SHP77 treated with DMSO at 0.1 percent for 48 hours (cell line): ENCODE data around the gene RFNG.

Experiments
- DNase-seq: peaks from one replicate; lab custom pipeline; 2025; lab: John Stamatoyannopoulos, UW

RFNG gene

DNA sequence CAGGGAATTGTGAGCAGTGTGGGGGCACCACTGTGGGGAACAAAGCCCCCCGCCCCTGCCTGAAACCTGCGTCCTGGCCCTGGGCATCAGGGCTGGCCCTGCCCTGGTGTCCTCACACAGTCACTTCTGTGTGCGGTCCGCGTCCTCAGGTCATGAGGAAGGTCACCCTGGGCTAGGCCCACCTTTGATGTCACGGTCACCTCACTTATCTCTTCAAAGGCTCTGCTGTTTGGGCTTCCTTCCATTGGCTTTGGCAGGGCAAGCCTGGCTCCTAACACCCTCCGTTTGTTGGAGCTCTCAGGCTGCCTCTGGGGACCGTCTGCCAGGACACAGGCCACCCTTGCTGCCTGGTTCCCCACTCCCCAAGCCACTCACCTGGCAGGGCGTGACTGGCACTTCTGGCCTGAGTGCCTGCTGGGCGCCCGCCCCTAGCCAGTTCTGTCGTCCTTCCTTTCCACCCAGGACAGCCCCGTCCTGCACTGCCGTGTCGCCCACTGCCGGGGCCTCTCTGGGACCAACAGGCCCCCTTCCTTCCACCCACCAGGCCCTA, 37.8 kb downstream of the RFNG start:
- DNase-seq: no peak

DNA sequence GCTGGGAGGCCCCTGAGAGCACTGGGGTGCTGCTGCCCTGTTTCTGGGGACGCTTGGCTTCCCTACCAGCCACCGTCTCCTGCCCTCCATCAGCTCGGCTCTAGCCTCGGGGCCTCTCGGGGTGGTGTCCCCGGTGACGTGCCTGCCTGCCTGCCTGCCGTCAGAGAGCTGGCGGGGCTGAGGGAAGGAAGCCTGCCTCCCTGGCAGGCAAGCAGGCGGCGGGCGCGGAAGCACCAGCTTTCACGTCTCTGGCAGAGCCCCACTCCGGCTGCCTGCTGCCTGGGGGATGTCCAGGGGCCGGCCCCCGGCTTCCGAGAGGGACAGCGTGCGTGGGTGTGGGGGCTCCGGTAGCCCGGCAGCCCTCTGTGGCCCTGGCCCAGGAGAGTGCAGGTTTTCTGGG, 38.3 kb downstream of the RFNG start:
- no peak for DNase-seq

GRCh38 chr17:82012640-82013295, 38.8 kb downstream of the RFNG start:
- DNase-seq: no peak

- DNase-seq: no peak
These were observed 39.4 kb downstream of the RFNG start for GRCh38 chr17:82012261-82012639.

- no peak for DNase-seq
These were observed 39.9 kb downstream of the RFNG start for GRCh38 chr17:82011617-82012187.

DNA sequence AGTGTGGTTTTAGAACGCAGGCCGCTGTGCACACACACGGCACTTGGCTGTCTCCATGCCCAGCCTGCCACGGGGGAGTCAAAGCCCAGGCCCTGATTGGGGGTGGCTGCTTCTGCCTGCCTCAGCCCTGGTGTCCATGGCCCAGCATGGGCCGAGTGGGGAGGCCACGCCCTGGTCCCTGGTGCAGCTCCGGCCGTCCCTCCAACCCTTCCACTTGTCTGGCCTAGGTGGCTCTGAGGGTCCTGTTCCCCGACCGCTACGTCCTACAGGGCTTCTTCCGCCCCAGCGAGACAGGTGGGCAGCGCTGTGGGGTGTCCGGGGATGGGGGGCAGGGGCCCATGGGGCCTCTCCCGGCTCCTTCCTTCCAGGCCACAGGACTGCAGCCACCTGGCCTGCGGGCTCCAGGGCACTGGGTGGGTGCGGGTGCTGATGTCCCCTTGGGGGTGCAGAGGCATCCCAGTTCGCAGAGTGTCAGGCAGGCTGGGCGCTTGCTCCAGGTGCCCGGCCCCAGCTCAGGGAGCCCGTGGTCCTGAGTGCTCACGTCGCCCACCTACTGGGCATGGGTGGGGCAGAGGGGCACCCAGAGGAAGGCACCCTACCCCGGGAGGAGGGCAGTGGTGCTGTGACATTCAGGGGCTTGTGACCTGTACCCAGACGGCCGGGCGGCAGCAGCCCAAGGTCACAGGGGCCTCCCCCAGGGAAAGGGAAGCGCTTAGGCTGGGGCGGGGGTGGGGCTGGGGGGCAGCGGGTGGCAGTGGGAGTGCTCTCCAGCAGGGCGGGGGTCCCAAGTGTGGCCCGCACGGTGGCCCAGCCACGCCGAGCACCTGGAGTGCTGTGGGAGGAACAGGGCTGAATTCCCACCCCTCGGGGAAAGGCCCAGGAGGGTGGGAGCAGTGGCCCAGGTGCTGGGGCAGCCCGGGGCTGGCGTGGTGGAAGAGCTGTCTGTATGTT, 40.8 kb downstream of the RFNG start:
- DNase-seq: no peak

DNA sequence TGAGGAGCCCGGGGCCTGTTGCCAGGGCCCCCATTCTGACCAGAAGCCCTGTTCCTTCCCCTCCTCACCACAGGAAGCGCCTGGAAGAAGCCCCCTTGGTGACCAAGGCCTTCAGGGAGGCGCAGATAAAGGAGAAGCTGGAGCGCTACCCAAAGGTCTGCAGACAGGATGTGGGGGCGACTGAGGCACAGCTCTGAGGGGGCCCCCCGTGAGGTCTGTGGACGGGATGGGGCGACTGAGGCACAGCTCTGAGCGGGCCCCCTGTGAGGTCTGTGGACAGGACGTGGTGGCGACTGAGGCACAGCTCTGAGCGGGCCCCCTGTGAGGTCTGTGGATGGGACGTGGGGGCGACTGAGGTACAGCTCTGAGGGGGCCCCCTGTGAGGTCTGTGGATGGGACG, 42.2 kb downstream of the RFNG start:
- DNase-seq: no peak

DNA sequence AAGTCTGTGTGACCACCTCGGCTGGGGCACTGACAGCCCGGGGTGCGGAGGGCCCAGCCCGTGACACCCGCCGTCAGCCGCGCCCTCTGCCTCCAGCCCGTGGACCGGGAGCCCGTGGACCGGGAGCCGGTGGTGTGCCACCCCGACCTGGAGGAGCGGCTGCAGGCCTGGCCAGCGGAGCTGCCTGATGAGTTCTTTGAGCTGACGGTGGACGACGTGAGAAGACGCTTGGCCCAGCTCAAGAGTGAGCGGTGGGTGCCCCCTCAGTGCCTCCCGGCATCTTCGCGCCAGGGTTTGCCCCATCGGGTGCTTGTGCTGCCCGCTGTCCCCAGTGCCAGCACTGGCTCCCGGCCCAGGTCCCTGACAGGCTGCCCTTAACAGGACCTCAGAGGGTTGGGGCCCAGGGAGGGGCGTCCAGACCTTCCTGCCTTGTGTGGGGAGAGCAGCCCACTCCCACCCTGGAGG, 42.6 kb downstream of the RFNG start:
- DNase-seq: no peak

GRCh38 chr17:82008258-82008940, 43.2 kb downstream of the RFNG start:
- no peak for DNase-seq

DNA sequence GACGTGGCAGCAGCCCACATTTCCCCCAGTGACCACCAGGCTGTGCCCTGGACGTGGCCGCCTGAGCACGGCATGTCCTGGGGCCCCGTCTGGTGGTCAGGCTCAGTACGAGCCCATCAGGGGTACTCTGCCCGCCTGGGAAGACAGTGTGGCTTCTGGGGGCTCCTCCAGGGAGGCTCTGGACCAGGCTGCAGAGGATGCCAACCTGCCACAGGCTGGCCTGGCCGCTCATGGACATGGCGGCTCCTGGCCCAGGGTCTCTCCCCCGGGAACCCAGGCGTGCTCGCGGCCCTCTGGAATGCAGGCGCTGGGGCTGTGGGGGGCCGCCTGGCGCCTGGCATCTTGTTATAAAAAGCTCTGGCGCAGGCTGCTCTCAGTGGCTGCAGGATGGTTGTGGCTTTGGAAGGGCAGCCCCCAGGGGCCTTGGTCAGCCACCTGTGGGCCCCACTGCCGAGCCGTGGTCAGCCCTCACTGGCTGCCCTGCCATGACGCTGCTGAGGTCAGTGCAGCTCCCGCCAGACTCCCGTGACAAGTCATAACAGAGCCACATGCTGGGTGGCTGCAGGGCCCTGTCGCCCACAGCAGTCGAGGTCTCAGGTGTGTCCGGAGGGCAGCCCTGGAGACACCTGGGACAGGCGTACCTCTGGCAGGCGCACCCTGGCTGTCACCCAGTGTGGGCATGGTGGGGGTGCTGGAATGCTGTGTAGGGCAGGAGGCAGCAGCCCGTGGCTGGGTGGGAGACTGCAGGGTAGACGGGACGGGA, 43.9 kb downstream of the RFNG start:
- no peak for DNase-seq

DNA sequence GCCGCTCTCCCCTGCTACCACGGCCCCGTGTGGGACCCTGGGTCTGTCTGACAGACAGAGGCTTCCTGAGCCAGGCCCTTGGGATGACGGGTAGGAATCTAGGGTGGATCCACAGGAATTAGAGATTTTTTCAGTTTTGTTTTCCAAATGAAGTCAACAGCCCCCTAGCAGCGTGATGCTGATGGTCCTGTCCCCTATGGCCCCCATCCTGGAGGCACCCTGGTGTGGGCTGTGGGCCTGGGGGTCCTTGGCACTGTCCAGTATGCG, 44.5 kb downstream of the RFNG start:
- no peak for DNase-seq

DNA sequence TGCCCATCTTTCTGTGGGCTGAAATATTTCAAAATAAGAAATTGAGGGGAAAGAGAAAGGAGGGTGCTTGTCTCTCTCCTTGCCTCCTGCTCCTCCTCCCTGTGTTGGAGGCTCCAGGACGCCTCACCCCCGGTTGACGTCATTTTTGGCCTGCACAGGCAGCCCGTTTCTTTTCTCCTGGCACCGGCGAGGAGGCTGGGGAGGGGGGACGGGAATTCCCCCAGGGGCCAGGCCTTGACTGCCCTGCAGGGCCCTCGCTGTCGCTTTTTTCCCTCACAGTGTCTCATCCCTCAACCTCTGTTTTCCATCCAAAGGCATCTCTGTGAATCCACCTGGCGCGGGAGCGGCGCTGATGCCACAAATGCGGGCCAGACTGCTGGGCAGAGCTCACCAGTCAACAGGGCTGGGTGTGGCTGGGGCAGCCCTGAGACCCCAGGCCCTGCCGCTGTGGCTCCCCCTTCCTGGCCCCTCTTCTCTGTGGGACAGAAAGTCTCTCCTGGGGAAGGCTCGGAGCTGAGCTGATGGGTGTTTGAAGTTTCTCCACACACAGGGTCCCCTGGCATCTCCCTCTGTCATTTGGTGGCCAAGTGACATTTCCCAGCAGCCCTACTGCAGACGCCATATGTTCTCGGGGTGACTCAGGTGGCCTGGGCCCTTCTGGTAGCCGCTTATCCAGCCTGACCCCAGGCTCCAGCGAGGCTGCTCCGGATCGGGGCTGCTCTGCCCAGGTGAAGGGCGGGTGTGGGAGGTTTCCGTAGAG, 45.0 kb downstream of the RFNG start:
- no peak for DNase-seq

- no peak for DNase-seq
These were observed 45.8 kb downstream of the RFNG start for GRCh38 chr17:82005701-82006348.

DNA sequence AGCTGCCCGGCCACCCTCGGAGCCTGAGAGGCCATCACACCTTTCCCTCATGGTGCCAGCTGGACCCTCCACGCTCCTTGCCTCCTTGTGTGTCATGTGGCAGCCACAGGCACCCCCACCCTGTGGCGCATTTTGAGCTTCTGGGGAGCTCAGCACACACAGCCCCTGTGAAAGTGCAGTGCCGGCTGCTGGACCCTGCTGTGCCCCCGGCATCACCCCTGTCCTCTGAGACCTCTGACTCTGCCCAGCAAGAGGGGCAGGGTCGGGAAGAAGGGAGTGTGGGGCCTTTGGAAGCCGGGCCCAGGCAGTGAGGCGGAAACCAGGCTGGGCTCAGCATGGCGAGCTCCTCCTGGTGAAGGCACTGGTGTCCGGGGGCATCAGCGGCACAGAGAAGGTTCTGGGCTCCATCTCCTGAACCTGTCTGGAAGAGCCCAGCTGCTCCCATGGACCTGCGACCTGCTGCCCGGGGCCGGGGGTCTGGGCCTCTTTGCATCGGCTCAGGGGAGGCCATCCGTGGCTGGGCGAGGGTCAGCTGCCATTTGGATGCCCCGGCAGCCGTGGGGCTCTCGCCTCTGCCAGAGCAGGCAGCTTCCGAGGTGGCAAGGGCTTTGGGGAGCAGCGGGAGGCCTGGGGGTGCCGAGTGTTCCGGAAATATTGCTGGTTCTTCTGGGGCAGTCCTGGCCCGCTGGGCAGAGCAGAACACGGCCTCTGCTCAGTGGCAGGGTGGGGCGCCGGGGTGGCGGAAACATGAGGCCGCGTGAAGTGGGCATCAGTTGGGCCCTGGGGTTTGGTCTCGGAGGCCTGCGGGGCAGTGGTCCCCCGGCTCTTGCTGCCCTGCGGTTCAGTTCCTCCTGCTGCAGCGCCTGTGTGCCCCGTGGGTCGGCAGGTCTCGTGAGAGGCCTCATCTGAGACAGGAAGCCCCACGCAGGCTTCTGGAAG, 46.8 kb downstream of the RFNG start:
- DNase-seq: no peak

GRCh38 chr17:82003411-82004381, 47.9 kb downstream of the RFNG start:
- no peak for DNase-seq

DNA sequence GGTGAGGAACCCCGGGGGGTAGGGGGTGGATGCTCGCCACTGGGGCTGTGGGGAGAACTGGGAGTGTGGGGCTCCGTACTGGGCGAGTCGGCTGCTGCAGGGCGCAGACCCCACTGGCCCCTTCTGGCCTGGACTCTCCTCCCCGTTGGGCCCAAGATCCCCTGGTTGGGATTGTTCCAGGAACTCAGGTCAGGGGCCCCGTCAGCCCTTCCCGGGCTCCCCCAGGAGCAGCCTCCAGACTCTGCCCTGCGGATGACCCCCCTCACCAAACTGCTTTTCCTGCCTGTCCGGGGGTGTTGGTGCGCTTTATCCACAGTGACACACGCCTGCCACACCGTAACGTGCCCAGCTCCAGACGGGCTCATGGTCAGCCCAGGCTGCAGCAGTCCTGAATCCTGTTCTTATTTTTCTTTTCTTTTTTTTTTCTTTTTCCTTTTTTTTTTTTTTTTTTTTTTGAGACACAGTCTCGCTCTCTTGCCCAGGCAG, 50.0 kb downstream of the RFNG start:
- no peak for DNase-seq

DNA sequence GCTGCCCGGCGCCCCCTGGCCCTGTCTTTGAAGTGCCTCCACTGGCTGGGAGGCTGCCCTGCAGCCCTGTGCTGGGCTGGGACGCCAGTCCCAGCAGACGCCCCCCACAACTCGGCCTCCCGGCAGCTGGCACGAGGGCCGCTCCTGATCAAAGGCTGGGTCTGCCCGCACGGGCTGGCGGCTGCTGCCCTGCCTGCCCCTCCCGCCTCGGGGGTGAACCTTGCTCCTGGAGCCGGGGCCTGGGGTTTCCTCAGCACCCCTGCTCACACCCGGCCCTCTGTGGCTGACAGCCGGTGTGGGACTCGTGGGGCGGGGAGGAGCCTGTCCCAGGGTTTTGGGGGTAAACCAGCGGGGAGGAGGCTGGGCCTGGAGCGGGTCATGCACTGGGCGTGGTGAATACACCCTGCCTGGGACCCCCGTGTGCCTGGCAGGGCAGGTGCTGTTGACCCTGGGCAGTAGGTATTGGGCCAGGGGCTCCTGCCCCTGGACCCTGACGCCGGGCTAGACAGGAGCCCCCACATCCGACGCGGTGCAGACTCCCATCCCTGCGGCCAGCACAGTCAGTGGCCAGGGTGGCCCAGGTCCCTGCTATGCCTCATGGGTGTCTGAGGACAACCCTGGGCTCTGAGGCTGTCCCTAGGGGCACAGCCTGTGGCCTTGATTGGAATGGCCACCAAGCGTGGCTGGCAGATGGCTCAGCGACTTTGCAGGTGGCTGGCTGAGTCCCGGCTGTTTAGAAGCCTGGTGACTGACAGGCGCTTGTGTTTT, 50.6 kb downstream of the RFNG start:
- DNase-seq: no peak
